Measurements from ENCODE around the gene LRRC52.
"Not testable (repeated sequence)": the region's sequence is repeated elsewhere in the genome, so short reads cannot be mapped to it uniquely, and the experiment has no call there.

The LRRC52 gene

GRCh38 chr1:165591391-165591790, 47.6 kb downstream of the LRRC52 start:
- not testable (repeated sequence) for DNase-seq

- DNase-seq = peak; percentile 52
Observed at GRCh38 chr1:165592945-165593823, 49.4 kb downstream of the LRRC52 start.

GRCh38 chr1:165595246-165595938, 51.6 kb downstream of the LRRC52 start:
- no peak for DNase-seq

GRCh38 chr1:165597883-165598675, 54.3 kb downstream of the LRRC52 start:
- peak; percentile 99 for DNase-seq

- DNase-seq = peak; percentile 15
Observed at GRCh38 chr1:165598676-165599059, 54.9 kb downstream of the LRRC52 start.

GRCh38 chr1:165600793-165601192, 57.0 kb downstream of the LRRC52 start:
- DNase-seq = no peak

- DNase-seq = no peak
Observed at GRCh38 chr1:165603810-165604209, 60.0 kb downstream of the LRRC52 start.

GRCh38 chr1:165605246-165605645, 61.4 kb downstream of the LRRC52 start:
- DNase-seq = no peak

GRCh38 chr1:165606676-165607075, 62.9 kb downstream of the LRRC52 start:
- DNase-seq = not testable (repeated sequence)

- no peak for DNase-seq
Observed at GRCh38 chr1:165610866-165611265, 67.1 kb downstream of the LRRC52 start.

- DNase-seq = no peak
Observed at GRCh38 chr1:165612062-165612461, 68.3 kb downstream of the LRRC52 start.
